CD14-positive monocyte (primary cell): ENCODE results near the gene CAMK4. TPM values are rescaled to one million over a fixed set of nuclear protein-coding genes. Genes with fewer than 3 reads are reported as not detected.

Source experiments
- DNase-seq, 3 donors: peaks; one replicate each; pipeline ENCODE4 v3.0.0-alpha.2; 2011 to 2022
- H2AFZ ChIP-seq: 2 replicates; pipeline ENCODE4 v1.6.0; 2012; ENCODE audit warnings: mild to moderate bottlenecking, low read depth, low read length, inconsistent platforms; ENCODE audit not compliant: insufficient read depth, poor library complexity, severe bottlenecking
- H3K27ac ChIP-seq, 2 donors: 1 replicate in 1 of 2; 2 replicates in 1 of 2; pipeline ENCODE4 v1.5.1; 2012 to 2013; ENCODE audit warnings: low read length in 2 of 2, control low read depth in 1 of 2, inconsistent platforms in 1 of 2, low read depth in 1 of 2, mild to moderate bottlenecking in 1 of 2
- H3K27me3 ChIP-seq, 2 donors: one replicate each; pipeline versions ENCODE4 v1.6.0 to v1.6.1; 2011 to 2013; ENCODE audit warnings: low read length in 2 of 2; ENCODE audit not compliant: control insufficient read depth in 2 of 2, insufficient read depth in 2 of 2
- H3K36me3 ChIP-seq, 2 donors: replicated peaks in 1 of 2; 1 replicate in 1 of 2; 2 replicates in 1 of 2; pipeline versions ENCODE4 v1.5.1 to v1.6.1; 2012 to 2013; ENCODE audit warnings: low read length in 2 of 2, control low read depth in 1 of 2, inconsistent platforms in 1 of 2, mild to moderate bottlenecking in 1 of 2; ENCODE audit not compliant: insufficient read depth in 2 of 2, control insufficient read depth in 1 of 2
- H3K4me1 ChIP-seq, 2 donors: 1 replicate in 1 of 2; 2 replicates in 1 of 2; pipeline versions ENCODE4 v1.5.1 to v1.6.1; 2012 to 2013; ENCODE audit warnings: low read length in 2 of 2, control low read depth in 1 of 2, inconsistent platforms in 1 of 2, mild to moderate bottlenecking in 1 of 2, moderate library complexity in 1 of 2; ENCODE audit not compliant: insufficient read depth in 2 of 2, control insufficient read depth in 1 of 2
- H3K4me2 ChIP-seq: replicated peaks from 2 replicates; pipeline ENCODE3; 2012; ENCODE audit warnings: low read length, moderate library complexity, mild to moderate bottlenecking; ENCODE audit not compliant: poor library complexity, severe bottlenecking; ENCODE audit errors: extremely low read depth
- H3K4me3 ChIP-seq, 3 experiments: fragments of 200-600 bp in 1 of 3; sonication (generic) in 1 of 3; replicated peaks in 1 of 3; 1 replicate in 2 of 3; 2 replicates in 1 of 3; pipeline ENCODE4 v1.5.1; 2011 to 2013; ENCODE audit warnings: low read length in 3 of 3, mild to moderate bottlenecking in 3 of 3, control low read depth in 2 of 3, low read depth in 2 of 3, inconsistent platforms in 1 of 3, moderate library complexity in 1 of 3
- H3K79me2 ChIP-seq: 2 replicates; pipeline ENCODE4 v1.6.0; 2012; ENCODE audit warnings: mild to moderate bottlenecking, control low read depth, inconsistent platforms, low read length, moderate library complexity; ENCODE audit not compliant: insufficient read depth
- H3K9ac ChIP-seq: 2 replicates; pipeline ENCODE4 v1.6.0; 2017; ENCODE audit warnings: low read length, mild to moderate bottlenecking; ENCODE audit not compliant: insufficient read depth, poor library complexity, severe bottlenecking
- H3K9me3 ChIP-seq, 2 donors: replicated peaks in 1 of 2; 1 replicate in 1 of 2; 2 replicates in 1 of 2; pipeline versions ENCODE4 v1.5.1 to v1.6.1; 2012 to 2013; ENCODE audit warnings: low read length in 2 of 2, control low read depth in 1 of 2; ENCODE audit not compliant: control insufficient read depth in 1 of 2, insufficient read depth in 1 of 2
- H4K20me1 ChIP-seq: 2 replicates; pipeline ENCODE4 v1.6.0; 2012; ENCODE audit warnings: mild to moderate bottlenecking, low read length, control low read depth, moderate library complexity; ENCODE audit not compliant: insufficient read depth
- H3K27ac Mint-ChIP-seq, 7 donors: one replicate each; pipeline ENCODE4 v1.8.0; 2020; ENCODE audit warnings: mild to moderate bottlenecking in 7 of 7, mixed read lengths in 7 of 7, moderate library complexity in 6 of 7, inconsistent platforms in 2 of 7
- H3K27me3 Mint-ChIP-seq, 3 donors: one replicate each; pipeline ENCODE4 v1.8.0; 2021 to 2022; ENCODE audit warnings: low read depth in 3 of 3, mild to moderate bottlenecking in 3 of 3, mixed read lengths in 3 of 3, moderate library complexity in 3 of 3, inconsistent platforms in 1 of 3
- H3K36me3 Mint-ChIP-seq, 2 donors: one replicate each; pipeline ENCODE4 v1.8.0; 2020; ENCODE audit warnings: mixed read lengths in 2 of 2, inconsistent platforms in 1 of 2, mild to moderate bottlenecking in 1 of 2
- H3K4me1 Mint-ChIP-seq: one replicate; pipeline ENCODE4 v1.8.0; 2020; ENCODE audit warnings: mild to moderate bottlenecking, mixed read lengths
- H3K4me3 Mint-ChIP-seq, 2 donors: one replicate each; pipeline ENCODE4 v1.8.0; 2020; ENCODE audit warnings: mild to moderate bottlenecking in 2 of 2, mixed read lengths in 2 of 2, moderate library complexity in 1 of 2
- H3K9me3 Mint-ChIP-seq, 7 donors: one replicate each; pipeline ENCODE4 v1.8.0; 2020 to 2022; ENCODE audit warnings: mixed read lengths in 7 of 7, mild to moderate bottlenecking in 6 of 7, moderate library complexity in 6 of 7, inconsistent platforms in 2 of 7
- WGBS: methylation state at CpG from one replicate; pipeline ENCODE4 v1.1.5; 2013; ENCODE audit warnings: missing lambda C conversion rate; ENCODE audit not compliant: insufficient coverage; 5-methylcytosine and 5-hydroxymethylcytosine counted together
- intact Hi-C, 2 donors: fragments of 100-400 bp; cut with micrococcal nuclease; formaldehyde crosslinking; loops; one replicate each; pipeline versions ENCODE4 v1.15.0 to v1.15.1; 2023
- polyA plus RNA-seq, 3 donors: library from polyadenylated mRNA; depleted of rRNA in 1 of 3; unstranded in 2 of 3; stranded (reverse) in 1 of 3; fragments of 300-500 nt in 2 of 3; fragments of >200 nt in 1 of 3; fragmentation: Illumina TruSeq in 2 of 3; gene quantifications; 1 replicate in 2 of 3; 2 replicates in 1 of 3; pipeline ENCODE4 v1.2.3, GENCODE V29; 2012 to 2021
- TF ChIP-seq, protein P1 (sequence below): fragments of 200-600 bp; IDR thresholded peaks from one replicate; pipeline ENCODE4 v1.8.0; 2022; ENCODE audit warnings: antibody characterized with exemption, mild to moderate bottlenecking

CAMK4 gene
- polyA plus RNA-seq, 3 donors = 0.24 to 0.28 TPM; not detected in 1

DNA sequence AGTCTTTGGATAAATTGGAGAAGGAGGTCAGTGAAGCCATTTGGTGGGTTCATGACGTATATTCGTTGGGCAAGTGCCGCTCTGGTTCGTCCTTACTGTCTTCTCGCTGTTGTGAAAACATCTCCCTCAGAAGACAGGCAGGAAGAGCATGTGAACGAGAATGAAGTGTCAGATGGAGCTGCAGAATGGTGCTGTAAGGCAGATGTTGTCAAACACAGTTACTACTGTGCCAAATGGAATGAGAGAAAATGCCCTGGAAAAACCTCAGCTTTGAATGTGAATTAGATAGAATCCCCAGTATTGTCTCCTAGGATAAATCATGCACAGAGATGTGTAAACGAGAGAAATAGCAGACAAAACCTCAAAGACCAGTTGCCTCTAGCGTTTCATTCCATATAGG lies 121.5 kb downstream of the CAMK4 start:
- Histone ChIP-seq H3K9ac (no peak overlapping the region), H3K4me1 (no peaks in the 10 kb centered on the region), H3K4me2 (no peak overlapping the region), H3K27ac (no peak overlapping the region), H3K36me3 (no peaks in the 10 kb centered on the region), H4K20me1 (no peaks in the 10 kb centered on the region), H3K9me3 (no peaks in the 10 kb centered on the region), H2AFZ (no peak overlapping the region), H3K4me3 (no peak overlapping the region), H3K79me2 (no peaks in the 10 kb centered on the region), H3K27me3 (no peaks in the 10 kb centered on the region)
- no peak overlapping the region for H3K4me3 Mint-ChIP-seq
- no peaks in the 10 kb centered on the region for H3K36me3 Mint-ChIP-seq
- TF ChIP-seq, protein P1, sequence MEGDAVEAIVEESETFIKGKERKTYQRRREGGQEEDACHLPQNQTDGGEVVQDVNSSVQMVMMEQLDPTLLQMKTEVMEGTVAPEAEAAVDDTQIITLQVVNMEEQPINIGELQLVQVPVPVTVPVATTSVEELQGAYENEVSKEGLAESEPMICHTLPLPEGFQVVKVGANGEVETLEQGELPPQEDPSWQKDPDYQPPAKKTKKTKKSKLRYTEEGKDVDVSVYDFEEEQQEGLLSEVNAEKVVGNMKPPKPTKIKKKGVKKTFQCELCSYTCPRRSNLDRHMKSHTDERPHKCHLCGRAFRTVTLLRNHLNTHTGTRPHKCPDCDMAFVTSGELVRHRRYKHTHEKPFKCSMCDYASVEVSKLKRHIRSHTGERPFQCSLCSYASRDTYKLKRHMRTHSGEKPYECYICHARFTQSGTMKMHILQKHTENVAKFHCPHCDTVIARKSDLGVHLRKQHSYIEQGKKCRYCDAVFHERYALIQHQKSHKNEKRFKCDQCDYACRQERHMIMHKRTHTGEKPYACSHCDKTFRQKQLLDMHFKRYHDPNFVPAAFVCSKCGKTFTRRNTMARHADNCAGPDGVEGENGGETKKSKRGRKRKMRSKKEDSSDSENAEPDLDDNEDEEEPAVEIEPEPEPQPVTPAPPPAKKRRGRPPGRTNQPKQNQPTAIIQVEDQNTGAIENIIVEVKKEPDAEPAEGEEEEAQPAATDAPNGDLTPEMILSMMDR = no peak
- H3K9me3 Mint-ChIP-seq = peaks cover 0 to under 1% (median 0%) of the 10 kb centered on the region in 7 donors
- no peak overlapping the region for H3K27ac Mint-ChIP-seq
- no peak for DNase-seq
- H3K27me3 Mint-ChIP-seq = peaks cover 0 to 3% (median under 1%) of the 10 kb centered on the region in 3 donors
- no peaks in the 10 kb centered on the region for H3K4me1 Mint-ChIP-seq
- WGBS = 59% methylated on average over 6 of the region's 8 CpGs
- intact Hi-C loops = no loop called here

GRCh38 chr5:111347021-111347420 lies 122.8 kb downstream of the CAMK4 start:
- intact Hi-C loops = no loop called here
- H2AFZ ChIP-seq = no peak overlapping the region
- no peak overlapping the region for H3K9ac ChIP-seq
- no peaks in the 10 kb centered on the region for H3K4me1 ChIP-seq
- H3K27me3 ChIP-seq = no peaks in the 10 kb centered on the region
- no peak overlapping the region for H3K27ac ChIP-seq
- H3K9me3 ChIP-seq = no peaks in the 10 kb centered on the region
- no peak overlapping the region for H3K27ac Mint-ChIP-seq
- H3K4me3 Mint-ChIP-seq = no peak overlapping the region
- no peak overlapping the region for H3K4me3 ChIP-seq
- H3K4me2 ChIP-seq = no peak overlapping the region
- no peaks in the 10 kb centered on the region for H3K4me1 Mint-ChIP-seq
- no peaks in the 10 kb centered on the region for H3K36me3 Mint-ChIP-seq
- H3K36me3 ChIP-seq = no peaks in the 10 kb centered on the region
- H3K27me3 Mint-ChIP-seq = peaks cover 0 to 3% (median 0%) of the 10 kb centered on the region in 3 donors
- H3K79me2 ChIP-seq = no peaks in the 10 kb centered on the region
- TF ChIP-seq, protein P1 = no peak
- no peak for DNase-seq
- H4K20me1 ChIP-seq = no peaks in the 10 kb centered on the region
- no peaks in the 10 kb centered on the region for H3K9me3 Mint-ChIP-seq
